ENCODE data around the gene EGFR. TPM values are rescaled to one million over a fixed set of nuclear protein-coding genes. Genes with fewer than 3 reads are reported as not detected.

The EGFR gene
- total and polyA plus RNA-seq, 2 donors (not counting 3 experiments of a cell fraction or from before 2014, with no cell fraction given): 1.5 to 4.1 TPM

DNA sequence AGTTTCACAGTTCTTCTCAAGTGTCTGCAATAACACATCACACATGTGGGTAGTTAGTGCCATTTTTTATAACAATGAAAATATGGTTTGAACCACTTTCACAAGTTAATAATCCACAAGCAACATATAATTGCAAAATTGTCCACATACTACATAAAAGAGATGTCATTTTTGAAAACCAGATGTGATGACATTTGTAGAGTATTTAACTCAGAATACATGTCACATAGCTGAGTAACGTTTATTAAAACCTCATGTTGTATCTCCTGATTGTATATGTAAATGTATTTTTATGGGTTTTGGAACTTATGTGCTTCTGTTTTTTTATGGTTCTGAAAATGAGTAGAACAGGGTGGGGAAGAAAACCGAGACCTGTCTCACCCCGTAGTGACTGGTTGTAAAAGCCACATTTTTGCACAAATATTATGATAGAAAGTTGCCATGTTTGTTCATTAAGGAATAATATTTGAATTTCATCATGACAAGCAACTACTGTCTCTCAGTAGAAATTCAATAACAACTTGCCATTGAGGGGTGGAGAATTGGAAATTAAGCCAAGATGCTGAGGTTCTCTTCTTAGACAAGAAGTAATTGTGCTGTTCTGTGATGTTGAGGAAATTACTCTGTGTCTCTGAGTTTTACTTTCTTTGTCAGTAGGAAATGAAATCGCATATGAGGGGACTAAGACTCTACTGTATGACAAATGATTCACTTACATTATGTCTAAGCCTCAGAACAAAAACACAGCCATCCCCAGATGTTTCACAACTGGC, 29.2 kb upstream of the EGFR start:
- Histone ChIP-seq H3K36me3 (ENCODE audit: control insufficient read depth in 2 of 2, extremely low read depth in 1 of 2, insufficient read depth in 2 of 2, low read length in 2 of 2) (no peaks in the 10 kb centered on the region), H3K9ac (replicated peaks; ENCODE audit: extremely low read depth, insufficient read depth, low read length) (no peak overlapping the region), H3K79me2 (ENCODE audit: control insufficient read depth, insufficient read depth, low read length) (no peaks in the 10 kb centered on the region), H2AFZ (ENCODE audit: low read depth, low read length) (no peak overlapping the region), H4K20me1 (replicated peaks; ENCODE audit: control insufficient read depth, extremely low read depth, insufficient read depth, low read length) (no peaks in the 10 kb centered on the region), H3K4me1 (ENCODE audit: control insufficient read depth, extremely low read depth, insufficient read depth, low read length) (peaks cover 10% of the 10 kb centered on the region), H3K9me3 (replicated peaks; ENCODE audit: control insufficient read depth, insufficient read depth, low read length) (no peaks in the 10 kb centered on the region), H3K4me3 (replicated peaks in 1 of 3; ENCODE audit: insufficient read depth in 1 of 3, low read depth in 1 of 3, low read length in 3 of 3) (no peak overlapping the region), H3K27me3 (ENCODE audit: control insufficient read depth in 2 of 2, insufficient read depth in 2 of 2, low read length in 2 of 2) (peaks cover 15 to 27% of the 10 kb centered on the region in 2 experiments), H3K27ac (ENCODE audit: insufficient read depth, low read depth, low read length) (no peak overlapping the region), H3K4me2 (ENCODE audit: insufficient read depth, low read length) (no peak overlapping the region), H3K9me1 (replicated peaks; ENCODE audit: control insufficient read depth, extremely low read depth, insufficient read depth, low read length) (no peaks in the 10 kb centered on the region)
- TF ChIP-seq EZH2 (IDR thresholded peaks at IDR 0.05; ENCODE audit: borderline replicate concordance, low read depth, low read length, severe bottlenecking) (no peak), FOS (IDR thresholded peaks at IDR 0.05; ENCODE audit: borderline replicate concordance, insufficient read depth, low read length) (no peak), MAX (IDR thresholded peaks at IDR 0.05; ENCODE audit: insufficient read depth, insufficient read length) (no peak), JUN (IDR thresholded peaks at IDR 0.05; ENCODE audit: borderline replicate concordance, insufficient read depth, insufficient read length, low read depth) (no peak), MYC (IDR thresholded peaks at IDR 0.05; ENCODE audit: low read depth, low read length) (no peak), CTCF (IDR thresholded peaks at IDR 0.05; ENCODE audit: extremely low read depth in 1 of 2, insufficient read depth in 1 of 2, low read depth in 1 of 2, low read length in 2 of 2) (no peak), POLR2A (IDR thresholded peaks at IDR 0.05; ENCODE audit: low read depth, low read length) (no peak), GATA2 (IDR thresholded peaks at IDR 0.05; ENCODE audit: insufficient read depth, insufficient read length, low read depth, low read length) (no peak), POLR2AphosphoS5 (IDR thresholded peaks at IDR 0.05; ENCODE audit: insufficient read depth, low read depth, low read length) (no peak)
- POLR2A ChIA-PET: no interaction called here
- no peak for DNase-seq (ENCODE audit: low read depth, low spot score)
- dilution Hi-C loops (cut with MboI; ENCODE audit: extremely low pct_ligation_motif_present, low sequenced_read_pairs): no loop called here
- CTCF ChIA-PET: interaction anchor here (1.9 kb wide), 1 partner anchor 265 kb away, joined by 7 read pairs; no protein-coding TSS in a partner anchor
- BruUV-seq (replicated peaks): no TSS peak
- FAIRE-seq: no peak
- intact Hi-C loops (cut with micrococcal nuclease): no loop called here

All from endothelial cell of umbilical vein (primary cell).